ENCODE measurements around the gene EPB41L3.
"Not testable (repeated sequence)": the region's sequence is repeated elsewhere in the genome, so short reads cannot be mapped to it uniquely, and the experiment has no call there.

Gene EPB41L3

GRCh38 chr18:5530629-5531178 lies 13.1 kb downstream of the EPB41L3 start:
- DNase-seq = no peak

GRCh38 chr18:5529471-5529870 lies 14.3 kb downstream of the EPB41L3 start:
- no peak for DNase-seq

GRCh38 chr18:5527603-5528002 lies 16.2 kb downstream of the EPB41L3 start:
- DNase-seq = no peak

- DNase-seq = no peak
These were observed 19.1 kb downstream of the EPB41L3 start for GRCh38 chr18:5524660-5525059.

GRCh38 chr18:5521000-5521399 lies 22.8 kb downstream of the EPB41L3 start:
- no peak for DNase-seq

- no peak for DNase-seq
These were observed 23.3 kb downstream of the EPB41L3 start for GRCh38 chr18:5520464-5520863.

- DNase-seq = no peak
These were observed 24.1 kb downstream of the EPB41L3 start for GRCh38 chr18:5519448-5520298.

GRCh38 chr18:5518899-5519371 lies 24.9 kb downstream of the EPB41L3 start:
- no peak for DNase-seq

GRCh38 chr18:5518179-5518770 lies 25.5 kb downstream of the EPB41L3 start:
- DNase-seq = no peak

GRCh38 chr18:5516841-5517240 lies 27.0 kb downstream of the EPB41L3 start:
- DNase-seq = no peak

GRCh38 chr18:5515011-5515784 lies 28.6 kb downstream of the EPB41L3 start:
- peak; percentile 47 to 59 for DNase-seq

GRCh38 chr18:5513947-5514346 lies 29.9 kb downstream of the EPB41L3 start:
- no peak for DNase-seq

GRCh38 chr18:5512176-5512575 lies 31.6 kb downstream of the EPB41L3 start:
- DNase-seq = no peak

- DNase-seq = not testable (repeated sequence)
These were observed 32.3 kb downstream of the EPB41L3 start for GRCh38 chr18:5511541-5511940.

- DNase-seq = no peak
These were observed 33.5 kb downstream of the EPB41L3 start for GRCh38 chr18:5510135-5510846.

- no peak for DNase-seq
These were observed 35.0 kb downstream of the EPB41L3 start for GRCh38 chr18:5508821-5509220.

- no peak for DNase-seq
These were observed 36.0 kb downstream of the EPB41L3 start for GRCh38 chr18:5507756-5508155.

GRCh38 chr18:5506174-5506573 lies 37.6 kb downstream of the EPB41L3 start:
- no peak for DNase-seq

- no peak for DNase-seq
These were observed 40.1 kb downstream of the EPB41L3 start for GRCh38 chr18:5503740-5504139.

- DNase-seq = no peak
These were observed 43.4 kb downstream of the EPB41L3 start for GRCh38 chr18:5500158-5500939.

GRCh38 chr18:5498452-5498851 lies 45.3 kb downstream of the EPB41L3 start:
- no peak for DNase-seq

- no peak for DNase-seq
These were observed 47.5 kb downstream of the EPB41L3 start for GRCh38 chr18:5496305-5496704.

Data from Kasumi-1 (cell line).